Ovary (tissue), 9 donors: ENCODE results near the gene ARHGEF4. TPM values are rescaled to one million over a fixed set of nuclear protein-coding genes. Genes with fewer than 3 reads are reported as not detected.

Experiments
- DNase-seq, 5 donors: peaks; one replicate each; pipeline ENCODE4 v3.0.0-alpha.2; 2019 to 2020
- H3K27ac ChIP-seq, 2 donors: fragments of 200-600 bp; one replicate each; pipeline versions ENCODE4 v1.5.1 to v1.8.0; 2019 to 2022
- H3K27me3 ChIP-seq: fragments of 200-600 bp; one replicate; pipeline ENCODE4 v1.8.0; 2022
- H3K36me3 ChIP-seq: fragments of 200-600 bp; sonication (generic); one replicate; pipeline ENCODE4 v1.5.1; 2019
- H3K4me1 ChIP-seq: one replicate; pipeline ENCODE4 v1.8.1; 2013; ENCODE audit warnings: mild to moderate bottlenecking, moderate library complexity; ENCODE audit not compliant: insufficient read depth
- H3K4me3 ChIP-seq: fragments of 200-600 bp; sonication (generic); one replicate; pipeline ENCODE4 v1.5.1; 2017
- H3K9me3 ChIP-seq, 2 donors: fragments of 200-600 bp in 1 of 2; sonication (generic) in 1 of 2; one replicate each; pipeline versions ENCODE4 v1.5.1 to v1.8.1; 2013 to 2019; ENCODE audit warnings: mild to moderate bottlenecking in 1 of 2, moderate library complexity in 1 of 2
- CTCF ChIP-seq, 3 donors: fragments of 450-650 bp in 2 of 3; fragments of 200-600 bp in 1 of 3; IDR thresholded peaks; one replicate each; pipeline versions ENCODE4 v1.5.1 to v1.8.0; 2016 to 2022; ENCODE audit warnings: antibody characterized with exemption in 3 of 3, mild to moderate bottlenecking in 1 of 3
- EP300 ChIP-seq: sonication (generic); formaldehyde crosslinking; IDR thresholded peaks from one replicate; pipeline ENCODE4 v1.6.1; 2017; ENCODE audit warnings: antibody characterized with exemption
- POLR2A ChIP-seq: fragments of 450-650 bp; IDR thresholded peaks from one replicate; pipeline ENCODE4 v1.6.1; 2017; ENCODE audit warnings: antibody characterized with exemption, mild to moderate bottlenecking, moderate library complexity
- WGBS, 3 donors: extraction: QIAGEN DNeasy Blood & Tissue Kit in 1 of 3; methylation state at CpG; one replicate each; pipeline versions ENCODE4 v1.1.5 to v1.1.7; 2013 to 2017; 5-methylcytosine and 5-hydroxymethylcytosine counted together
- intact Hi-C, 4 donors: fragments of 100-400 bp; cut with DNase I; formaldehyde crosslinking; loops; one replicate each; pipeline versions ENCODE4 v1.11.0 to v1.15.1; 2022 to 2023
- polyA plus RNA-seq, 2 donors: library from polyadenylated mRNA; stranded (reverse); fragments of 200-250 nt in 1 of 2; fragments of 350-450 nt in 1 of 2; fragmentation: Illumina TruSeq in 1 of 2; extraction: RNeasy Lipid Tissue Mini Kit (QIAGEN cat#74804) in 1 of 2; gene quantifications; one replicate each; pipeline ENCODE4 v1.2.3, GENCODE V29; 2013 to 2014
- total RNA-seq, 7 donors: library from RNA; depleted of rRNA in 2 of 7; stranded (reverse); fragments of >200 nt in 2 of 7; fragmentation: NEBNext Ultra II Directional in 3 of 7; extraction: Animal tissue kit (Norgen Biotek cat#: 25700) in 3 of 7; gene quantifications; one replicate each; pipeline versions ENCODE4 v1.1.0 to v1.2.4, GENCODE V29; 2016 to 2023
- donor health status: DM: no; HTN: no; CAD: no; lungs with moderate emphysema.
- donor health status: DM: no; HTN: no; CAD: no.
- donor health status: Bipolar disorder and iron deficiency.
- donor health status: DM: yes; HTN: yes; CAD: no.
- donor health status: DM: no; HTN: no; CAD: no.
- donor health status: DM: yes; HTN: yes; CAD: no.

Gene ARHGEF4
- total and polyA plus RNA-seq, 9 donors, result 8.6 to 27.4 (median 18.0) TPM

DNA sequence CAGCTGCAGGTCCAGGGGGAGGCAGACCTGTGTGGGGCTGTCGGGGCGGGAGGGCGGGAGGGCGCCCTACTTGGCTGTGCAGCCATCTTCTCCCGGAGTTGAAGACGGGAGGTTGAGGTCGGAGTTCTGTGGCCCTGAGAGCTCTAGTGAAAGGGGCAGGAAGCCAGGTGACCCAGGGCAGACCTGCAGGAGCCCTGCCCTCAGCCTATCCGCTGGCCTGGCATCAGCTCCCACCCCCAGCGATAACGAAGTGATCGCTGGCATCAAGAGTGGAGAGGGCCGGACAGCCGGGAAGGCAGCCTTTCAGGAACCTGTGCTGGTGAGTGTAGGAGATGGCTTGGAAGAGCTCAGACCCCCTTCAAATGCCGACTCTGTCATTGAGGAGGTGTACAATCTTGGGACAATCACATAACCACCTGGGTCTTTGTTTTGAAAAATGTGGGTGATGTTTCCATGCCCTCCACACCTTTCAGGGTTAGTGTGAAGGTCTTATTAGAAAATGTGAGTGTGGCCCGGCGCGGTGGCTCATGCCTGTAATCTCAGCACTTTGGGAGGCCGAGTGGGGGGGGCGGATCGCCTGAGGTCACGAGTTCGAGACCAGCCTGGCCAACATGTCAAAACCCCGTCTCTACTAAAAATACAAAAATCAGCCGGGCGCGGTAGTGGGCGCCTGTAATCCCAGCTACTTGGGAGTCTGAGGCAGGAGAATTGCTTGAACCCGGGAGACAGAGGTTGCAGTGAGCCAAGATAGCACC is 1.3 kb downstream of the ARHGEF4 start:
- Histone ChIP-seq H3K36me3 (no peaks in the 10 kb centered on the region), H3K4me3 (no peak overlapping the region), H3K27ac (no peak overlapping the region), H3K9me3 (no peaks in the 10 kb centered on the region), H3K4me1 (no peaks in the 10 kb centered on the region), H3K27me3 (no peaks in the 10 kb centered on the region)
- no peak for DNase-seq
- intact Hi-C loops, result no loop called here
- WGBS, 3 donors, result 62 to 69% (median 66%) methylated on average over 28 of the region's 28 CpGs
- TF ChIP-seq EP300, result no peak

- H3K4me1 ChIP-seq, result no peaks in the 10 kb centered on the region
- 76 to 84% (median 84%) methylated on average over 16 of the region's 16 CpGs for WGBS, 3 donors
- TF ChIP-seq CTCF (IDR thresholded peaks at IDR 0.05) (no peak), POLR2A (no peak), EP300 (no peak)
- H3K9me3 ChIP-seq, result no peaks in the 10 kb centered on the region
- H3K4me3 ChIP-seq, result no peak overlapping the region
- H3K27ac ChIP-seq, result no peak overlapping the region
- no peaks in the 10 kb centered on the region for H3K27me3 ChIP-seq
- intact Hi-C loops, result no loop called here
- peak in 1 of 5 donors; percentile 2 for DNase-seq
- H3K36me3 ChIP-seq, result no peaks in the 10 kb centered on the region
Observed at GRCh38 chr2:130839011-130839780, 2.5 kb downstream of the ARHGEF4 start.

DNA sequence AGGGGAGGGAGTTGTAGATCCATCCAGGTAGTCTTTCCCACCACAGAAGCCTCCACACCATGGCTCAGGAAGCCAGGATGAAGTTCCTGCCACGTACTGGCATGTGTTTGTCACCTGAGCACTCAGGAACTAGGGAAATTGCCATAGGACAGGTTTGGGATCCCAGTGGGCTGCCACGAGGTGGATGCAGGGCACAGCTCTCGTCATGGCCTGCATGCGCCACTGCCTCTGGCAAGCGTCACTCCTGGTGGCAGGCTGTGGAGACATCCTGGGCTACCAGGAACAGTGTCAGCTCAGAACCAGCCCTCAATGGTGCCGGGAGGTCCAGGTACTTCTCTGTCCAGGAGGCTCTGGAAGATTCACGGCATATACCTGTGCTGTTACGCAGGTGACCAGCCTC is 3.8 kb downstream of the ARHGEF4 start:
- WGBS, 3 donors, result 73 to 85% (median 81%) methylated on average over 8 of the region's 8 CpGs
- intact Hi-C loops, result no loop called here
- H3K4me1 ChIP-seq, result no peaks in the 10 kb centered on the region
- no peaks in the 10 kb centered on the region for H3K36me3 ChIP-seq
- H3K27me3 ChIP-seq, result no peaks in the 10 kb centered on the region
- H3K9me3 ChIP-seq, result no peaks in the 10 kb centered on the region
- TF ChIP-seq EP300 (no peak), CTCF (IDR thresholded peaks at IDR 0.05) (no peak), POLR2A (no peak)
- H3K27ac ChIP-seq, result no peak overlapping the region
- H3K4me3 ChIP-seq, result no peak overlapping the region
- no peak for DNase-seq

DNA sequence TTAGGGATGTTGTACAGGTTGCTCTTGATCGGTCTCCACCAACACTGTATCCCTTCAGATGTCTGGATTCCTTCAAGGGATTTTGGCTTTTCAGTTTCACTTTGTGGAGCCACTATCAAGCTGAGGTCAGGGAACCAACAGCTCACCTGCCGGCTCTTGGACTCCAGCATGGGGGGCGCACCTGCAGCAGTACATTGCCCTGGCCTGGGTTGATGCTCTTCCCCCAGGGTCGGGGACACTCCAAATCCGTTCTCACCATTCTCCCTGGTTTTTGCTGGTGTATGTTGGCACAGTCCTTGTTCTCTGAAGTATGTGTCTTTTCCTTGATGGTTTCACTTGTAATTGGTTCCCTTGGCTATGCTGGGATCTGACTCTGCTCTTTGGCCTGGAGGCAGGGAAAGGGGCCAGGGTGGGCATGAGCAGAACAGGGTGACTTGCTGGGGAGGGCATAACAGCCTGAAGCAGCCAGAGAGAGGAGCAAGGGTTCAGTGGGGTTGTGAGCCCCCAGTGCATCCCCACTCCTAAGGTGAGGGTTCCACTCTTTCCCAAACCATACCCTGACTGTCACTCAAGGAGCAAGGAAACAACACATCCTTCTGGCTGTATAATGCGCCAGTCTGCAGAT is 5.1 kb downstream of the ARHGEF4 start:
- Histone ChIP-seq H3K9me3 (no peaks in the 10 kb centered on the region), H3K36me3 (no peaks in the 10 kb centered on the region), H3K27me3 (no peaks in the 10 kb centered on the region), H3K27ac (no peak overlapping the region), H3K4me3 (no peak overlapping the region), H3K4me1 (no peaks in the 10 kb centered on the region)
- no peak for DNase-seq
- intact Hi-C loops, result no loop called here
- 84 to 89% (median 88%) methylated on average over 6 of the region's 6 CpGs for WGBS, 3 donors
- no peak for TF ChIP-seq CTCF (IDR thresholded peaks at IDR 0.05)
- TF ChIP-seq EP300, result no peak
- TF ChIP-seq POLR2A, result no peak
